ENCODE measurements around the gene TSPEAR.
"Not testable (repeated sequence)": the region's sequence is repeated elsewhere in the genome, so short reads cannot be mapped to it uniquely, and the experiment has no call there.

TSPEAR gene

GRCh38 chr21:44637018-44637850 is 74.1 kb downstream of the TSPEAR start, which contains the start of gene KRTAP10-10:
Gene KRTAP10-10, plus strand, starts transcription at chr21:44637356. Its CDS starts 62 bp downstream, at chr21:44637418.
- Mint-ChIP-seq H3K27me3 (ENCODE audit: low read depth) (peaks cover 18% of the 10 kb centered on the region), H3K4me1 (no peaks in the 10 kb centered on the region), H3K9me3 (peaks cover 33% of the 10 kb centered on the region), H3K27ac (no peak within 1 kb of the TSS), H3K36me3 (ENCODE audit: low read depth) (no peaks in the 10 kb centered on the region), H3K4me3 (no peak within 1 kb of the TSS)
- TF ChIP-seq, protein P1, sequence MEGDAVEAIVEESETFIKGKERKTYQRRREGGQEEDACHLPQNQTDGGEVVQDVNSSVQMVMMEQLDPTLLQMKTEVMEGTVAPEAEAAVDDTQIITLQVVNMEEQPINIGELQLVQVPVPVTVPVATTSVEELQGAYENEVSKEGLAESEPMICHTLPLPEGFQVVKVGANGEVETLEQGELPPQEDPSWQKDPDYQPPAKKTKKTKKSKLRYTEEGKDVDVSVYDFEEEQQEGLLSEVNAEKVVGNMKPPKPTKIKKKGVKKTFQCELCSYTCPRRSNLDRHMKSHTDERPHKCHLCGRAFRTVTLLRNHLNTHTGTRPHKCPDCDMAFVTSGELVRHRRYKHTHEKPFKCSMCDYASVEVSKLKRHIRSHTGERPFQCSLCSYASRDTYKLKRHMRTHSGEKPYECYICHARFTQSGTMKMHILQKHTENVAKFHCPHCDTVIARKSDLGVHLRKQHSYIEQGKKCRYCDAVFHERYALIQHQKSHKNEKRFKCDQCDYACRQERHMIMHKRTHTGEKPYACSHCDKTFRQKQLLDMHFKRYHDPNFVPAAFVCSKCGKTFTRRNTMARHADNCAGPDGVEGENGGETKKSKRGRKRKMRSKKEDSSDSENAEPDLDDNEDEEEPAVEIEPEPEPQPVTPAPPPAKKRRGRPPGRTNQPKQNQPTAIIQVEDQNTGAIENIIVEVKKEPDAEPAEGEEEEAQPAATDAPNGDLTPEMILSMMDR (IDR thresholded peaks at IDR 0.05; ENCODE audit: unreplicated experiment in 3 of 3): no peak

DNA sequence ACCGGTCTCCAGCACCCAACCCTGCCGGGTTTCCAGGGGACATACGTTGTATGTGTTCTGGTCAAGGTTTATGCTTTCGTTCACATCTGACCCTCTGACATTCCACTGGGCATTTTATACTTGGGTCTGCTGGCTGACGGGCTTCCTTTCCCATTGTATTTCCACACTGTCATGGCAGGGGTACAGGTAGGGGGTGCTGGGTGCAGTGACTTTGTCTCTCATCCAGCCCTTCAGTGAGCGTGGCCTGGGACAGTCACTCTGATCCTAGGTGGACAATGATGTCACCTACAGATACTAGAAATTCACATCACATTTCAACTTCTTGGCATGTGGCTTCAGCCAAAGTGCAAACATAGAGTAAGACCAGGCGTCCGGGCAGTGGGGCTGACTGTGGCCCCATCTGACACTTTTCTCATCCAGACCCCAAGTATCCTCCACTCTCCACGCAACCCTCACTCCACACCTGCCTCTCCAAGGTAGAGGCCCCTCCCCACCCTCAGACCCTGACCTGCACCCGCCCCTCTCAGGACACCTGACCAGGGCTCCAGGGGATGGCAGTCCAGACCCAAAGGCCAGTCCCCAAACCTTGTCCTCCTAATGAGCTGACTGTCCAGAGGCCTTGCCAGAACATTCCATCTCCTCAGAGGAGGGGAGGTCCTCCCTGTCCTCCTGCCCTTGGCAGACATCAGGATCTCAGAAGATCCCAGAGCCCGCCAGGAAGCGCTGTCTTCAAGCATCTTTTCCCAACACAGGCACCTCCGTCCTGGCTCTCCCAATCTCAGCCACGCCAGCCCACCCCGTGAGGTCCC is 75.0 kb downstream of the TSPEAR start:
- H3K36me3 Mint-ChIP-seq (ENCODE audit: low read depth): no peaks in the 10 kb centered on the region
- H3K9me3 Mint-ChIP-seq: peaks cover 36% of the 10 kb centered on the region
- TF ChIP-seq, protein P1 (IDR thresholded peaks at IDR 0.05; ENCODE audit: unreplicated experiment in 3 of 3): no peak
- no peak overlapping the region for H3K4me3 Mint-ChIP-seq
- H3K4me1 Mint-ChIP-seq: no peaks in the 10 kb centered on the region
- H3K27ac Mint-ChIP-seq: no peak overlapping the region
- peaks cover 18% of the 10 kb centered on the region for H3K27me3 Mint-ChIP-seq (ENCODE audit: low read depth)

DNA sequence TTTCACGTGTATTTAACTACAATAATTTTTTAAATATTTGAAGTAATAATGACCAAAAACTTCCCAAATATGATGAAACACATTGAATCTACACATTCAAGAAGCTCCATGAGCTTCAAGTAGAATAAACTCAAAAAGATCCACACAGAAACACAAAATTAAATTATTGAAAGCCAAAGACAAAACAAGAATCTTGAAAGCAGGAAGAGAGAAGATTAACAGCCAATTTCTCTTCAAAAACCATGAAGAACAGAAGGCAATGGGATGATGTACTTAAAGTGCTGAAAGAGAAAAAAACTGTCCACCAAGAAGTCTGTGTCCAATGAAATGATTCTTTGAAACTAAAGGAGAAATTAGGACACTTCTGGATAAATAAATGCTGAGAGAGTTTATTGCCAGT is 79.3 kb downstream of the TSPEAR start:
- TF ChIP-seq, protein P1 (IDR thresholded peaks at IDR 0.05; ENCODE audit: unreplicated experiment in 3 of 3): no peak
- peaks cover 35% of the 10 kb centered on the region for H3K9me3 Mint-ChIP-seq
- no peaks in the 10 kb centered on the region for H3K4me1 Mint-ChIP-seq
- peaks cover 13% of the 10 kb centered on the region for H3K36me3 Mint-ChIP-seq (ENCODE audit: low read depth)
- no peak overlapping the region for H3K27ac Mint-ChIP-seq
- H3K4me3 Mint-ChIP-seq: no peak overlapping the region
- H3K27me3 Mint-ChIP-seq (ENCODE audit: low read depth): peaks cover 23% of the 10 kb centered on the region

- Mint-ChIP-seq H3K4me3 (no peak overlapping the region), H3K4me1 (no peaks in the 10 kb centered on the region), H3K27me3 (ENCODE audit: low read depth) (peaks cover 30% of the 10 kb centered on the region), H3K27ac (no peak overlapping the region), H3K9me3 (peaks cover 35% of the 10 kb centered on the region), H3K36me3 (ENCODE audit: low read depth) (peaks cover 13% of the 10 kb centered on the region)
- TF ChIP-seq, protein P1 (IDR thresholded peaks at IDR 0.05; ENCODE audit: unreplicated experiment in 3 of 3): no peak
These were observed 80.9 kb downstream of the TSPEAR start for GRCh38 chr21:44630440-44630839.

DNA sequence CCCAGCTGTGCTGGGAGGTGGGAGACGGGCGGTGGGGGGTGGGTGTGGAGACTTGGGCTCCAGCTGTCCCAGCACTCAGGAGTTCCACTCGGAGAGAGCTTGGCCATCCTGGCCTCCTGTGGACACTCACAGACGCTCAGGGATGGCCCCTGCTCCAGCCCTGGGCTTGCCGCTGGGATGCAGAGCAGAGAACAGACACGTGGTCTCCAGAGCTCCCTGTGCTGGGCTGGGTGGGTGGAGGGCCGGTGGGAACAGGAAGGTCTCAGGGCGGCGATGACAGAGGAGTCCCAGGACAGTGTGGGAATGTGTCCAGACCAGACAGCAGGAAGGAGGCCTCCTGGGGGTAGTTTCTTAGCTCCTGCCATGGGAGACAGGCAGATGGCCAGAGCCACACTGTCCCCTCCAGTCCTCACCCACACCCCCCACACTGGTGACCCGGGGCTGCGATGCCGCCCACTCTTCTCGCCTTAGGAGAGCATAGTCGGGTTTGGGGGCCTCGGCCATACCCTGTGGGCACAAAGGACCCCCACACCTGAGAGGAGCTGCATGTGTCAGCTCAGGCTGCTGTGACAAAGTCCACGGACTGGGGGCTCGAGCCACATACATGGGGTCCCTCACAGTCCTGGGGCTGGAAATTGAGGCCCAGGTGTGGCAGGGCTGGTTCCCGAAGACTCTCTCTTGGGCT is 82.5 kb downstream of the TSPEAR start:
- H3K4me3 Mint-ChIP-seq: no peak overlapping the region
- H3K4me1 Mint-ChIP-seq: no peaks in the 10 kb centered on the region
- peaks cover 20% of the 10 kb centered on the region for H3K36me3 Mint-ChIP-seq (ENCODE audit: low read depth)
- no peak overlapping the region for H3K27ac Mint-ChIP-seq
- peaks cover 44% of the 10 kb centered on the region for H3K9me3 Mint-ChIP-seq
- TF ChIP-seq, protein P1 (IDR thresholded peaks at IDR 0.05; ENCODE audit: unreplicated experiment in 3 of 3): no peak
- peaks cover 26% of the 10 kb centered on the region for H3K27me3 Mint-ChIP-seq (ENCODE audit: low read depth)

DNA sequence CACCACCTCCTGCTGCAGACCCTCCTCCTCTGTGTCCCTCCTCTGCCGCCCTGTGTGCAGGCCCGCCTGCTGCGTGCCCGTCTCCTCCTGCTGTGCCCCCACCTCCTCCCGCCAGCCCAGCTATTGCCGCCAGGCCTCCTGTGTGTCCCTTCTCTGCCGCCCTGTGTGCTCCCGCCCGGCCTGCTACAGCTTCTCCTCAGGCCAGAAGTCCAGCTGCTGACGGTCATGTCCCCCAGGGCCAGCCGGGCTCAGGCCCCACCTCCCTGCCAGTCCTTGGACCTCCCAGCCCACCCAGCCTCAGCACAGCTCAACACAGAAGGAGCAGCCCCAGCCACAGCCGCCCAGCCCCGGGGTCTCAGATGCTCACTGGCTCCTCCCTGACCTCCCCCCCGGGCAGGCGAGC is 83.5 kb downstream of the TSPEAR start:
- H3K27me3 Mint-ChIP-seq (ENCODE audit: low read depth): peaks cover 21% of the 10 kb centered on the region
- peaks cover 49% of the 10 kb centered on the region for H3K9me3 Mint-ChIP-seq
- not testable (repeated sequence) for H3K27ac Mint-ChIP-seq, H3K4me3 Mint-ChIP-seq, H3K4me1 Mint-ChIP-seq
- peaks cover 26% of the 10 kb centered on the region for H3K36me3 Mint-ChIP-seq (ENCODE audit: low read depth)

- Mint-ChIP-seq H3K36me3 (ENCODE audit: low read depth) (peaks cover 26% of the 10 kb centered on the region), H3K9me3 (peaks cover 51% of the 10 kb centered on the region), H3K27me3 (ENCODE audit: low read depth) (peaks cover 21% of the 10 kb centered on the region)
- H3K27ac Mint-ChIP-seq, H3K4me1 Mint-ChIP-seq, H3K4me3 Mint-ChIP-seq: not testable (repeated sequence)
These were observed 84.1 kb downstream of the TSPEAR start for GRCh38 chr21:44627181-44627822.

Data from nephron (organoid).